ENCODE data around the gene SMU1. TPM values are rescaled to one million over a fixed set of nuclear protein-coding genes. Genes with fewer than 3 reads are reported as not detected.
A peak's percentile ranks its signal among the peaks of the same experiment; 100 is the strongest.

Gene SMU1
- total RNA-seq, 1 donor from 2014 or later: 30.1 TPM

DNA sequence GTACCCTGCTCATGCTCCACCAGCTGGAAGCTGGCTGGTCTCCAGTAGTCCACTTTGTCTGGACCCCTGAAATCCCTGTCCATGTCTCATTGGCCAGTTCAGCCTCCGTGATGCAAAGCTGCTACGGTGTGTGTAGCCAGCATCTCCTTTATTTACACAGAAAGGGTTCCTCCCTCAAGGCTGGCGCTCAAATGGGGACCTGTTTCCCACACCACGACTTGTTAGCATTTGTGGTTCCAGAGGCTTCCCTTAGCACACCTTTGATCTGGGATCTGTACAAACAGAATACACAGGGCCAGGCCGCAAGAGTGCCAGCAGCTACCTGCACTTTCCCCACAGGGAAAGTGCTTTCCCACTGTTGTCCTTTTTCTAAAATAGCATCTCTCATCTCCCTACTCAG lies 5.7 kb upstream of the SMU1 start:
- Mint-ChIP-seq H3K27me3 (ENCODE audit: low read depth) (peaks cover 5% of the 10 kb centered on the region), H3K36me3 (ENCODE audit: low read depth) (no peaks in the 10 kb centered on the region), H3K4me1 (no peaks in the 10 kb centered on the region), H3K9me3 (no peaks in the 10 kb centered on the region), H3K4me3 (no peak overlapping the region), H3K27ac (ENCODE audit: unreplicated experiment) (no peak overlapping the region)
- TF ChIP-seq, protein P1, sequence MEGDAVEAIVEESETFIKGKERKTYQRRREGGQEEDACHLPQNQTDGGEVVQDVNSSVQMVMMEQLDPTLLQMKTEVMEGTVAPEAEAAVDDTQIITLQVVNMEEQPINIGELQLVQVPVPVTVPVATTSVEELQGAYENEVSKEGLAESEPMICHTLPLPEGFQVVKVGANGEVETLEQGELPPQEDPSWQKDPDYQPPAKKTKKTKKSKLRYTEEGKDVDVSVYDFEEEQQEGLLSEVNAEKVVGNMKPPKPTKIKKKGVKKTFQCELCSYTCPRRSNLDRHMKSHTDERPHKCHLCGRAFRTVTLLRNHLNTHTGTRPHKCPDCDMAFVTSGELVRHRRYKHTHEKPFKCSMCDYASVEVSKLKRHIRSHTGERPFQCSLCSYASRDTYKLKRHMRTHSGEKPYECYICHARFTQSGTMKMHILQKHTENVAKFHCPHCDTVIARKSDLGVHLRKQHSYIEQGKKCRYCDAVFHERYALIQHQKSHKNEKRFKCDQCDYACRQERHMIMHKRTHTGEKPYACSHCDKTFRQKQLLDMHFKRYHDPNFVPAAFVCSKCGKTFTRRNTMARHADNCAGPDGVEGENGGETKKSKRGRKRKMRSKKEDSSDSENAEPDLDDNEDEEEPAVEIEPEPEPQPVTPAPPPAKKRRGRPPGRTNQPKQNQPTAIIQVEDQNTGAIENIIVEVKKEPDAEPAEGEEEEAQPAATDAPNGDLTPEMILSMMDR (conservative IDR thresholded peaks at IDR 0.05): no peak
- no peak for DNase-seq (ENCODE audit: low read depth, low spot score)

DNA sequence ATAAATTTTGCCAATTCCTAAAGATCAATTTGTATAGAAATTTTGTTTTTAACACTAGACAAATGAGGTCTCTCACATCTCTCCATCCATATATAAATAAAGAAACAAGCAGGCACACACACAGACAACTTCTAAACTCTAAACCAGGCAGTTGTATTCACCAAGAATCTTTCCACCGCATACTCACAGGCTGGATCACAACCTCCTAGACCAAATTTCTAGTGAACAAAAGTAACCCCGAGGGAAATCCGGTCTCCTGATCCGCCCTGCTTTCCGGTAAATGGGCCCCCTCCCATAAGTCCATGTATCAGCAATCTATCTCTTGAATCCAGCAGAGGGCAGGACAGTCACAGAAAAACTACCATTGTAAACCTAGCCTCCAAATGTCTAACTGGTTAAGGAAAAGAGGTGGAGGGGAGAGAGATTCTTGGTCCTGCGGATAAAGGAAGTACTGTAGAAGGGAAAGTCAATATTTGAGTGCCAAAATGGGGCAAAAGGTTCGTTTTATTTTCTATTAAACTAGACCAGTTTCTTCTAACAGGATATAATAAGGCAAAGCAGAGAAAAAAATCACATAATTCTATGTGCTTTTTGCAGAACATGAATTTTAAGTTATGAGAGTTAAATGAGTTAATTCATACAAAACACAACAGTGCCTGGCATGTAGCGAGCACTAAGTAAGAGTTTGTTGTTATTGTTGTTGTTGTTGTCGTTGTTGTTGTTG lies 4.8 kb upstream of the SMU1 start:
- H3K27ac Mint-ChIP-seq (ENCODE audit: unreplicated experiment): no peak overlapping the region
- H3K9me3 Mint-ChIP-seq: no peaks in the 10 kb centered on the region
- DNase-seq (ENCODE audit: low read depth, low spot score): peak; percentile 46
- TF ChIP-seq, protein P1 (conservative IDR thresholded peaks at IDR 0.05): peak; percentile 87
- H3K27me3 Mint-ChIP-seq (ENCODE audit: low read depth): no peaks in the 10 kb centered on the region
- H3K36me3 Mint-ChIP-seq (ENCODE audit: low read depth): no peaks in the 10 kb centered on the region
- peaks cover 6% of the 10 kb centered on the region for H3K4me1 Mint-ChIP-seq
- H3K4me3 Mint-ChIP-seq: no peak overlapping the region

DNA sequence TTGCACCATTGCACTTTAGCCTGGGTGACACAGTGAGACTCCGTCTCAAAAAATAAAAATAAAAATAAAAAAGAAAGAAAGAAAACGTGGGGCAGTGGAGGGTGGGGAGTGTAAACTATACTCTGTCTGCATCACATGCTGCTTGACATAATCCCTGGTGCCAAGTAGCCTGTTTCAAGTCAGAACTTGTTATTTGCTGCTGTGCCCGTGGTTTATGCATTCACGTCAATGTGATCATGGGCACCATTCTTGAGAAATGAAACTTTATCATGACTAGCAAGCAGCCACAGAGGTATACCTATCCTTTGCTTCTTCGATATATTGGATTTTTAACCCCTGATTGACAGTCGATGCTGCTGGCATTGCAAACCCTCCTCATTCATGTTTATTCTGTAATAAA lies 4.1 kb upstream of the SMU1 start:
- DNase-seq (ENCODE audit: low read depth, low spot score): no peak
- Mint-ChIP-seq H3K36me3 (ENCODE audit: low read depth) (no peaks in the 10 kb centered on the region), H3K4me1 (peaks cover 12% of the 10 kb centered on the region), H3K9me3 (no peaks in the 10 kb centered on the region), H3K4me3 (no peak overlapping the region), H3K27ac (ENCODE audit: unreplicated experiment) (no peak overlapping the region), H3K27me3 (ENCODE audit: low read depth) (no peaks in the 10 kb centered on the region)
- TF ChIP-seq, protein P1 (conservative IDR thresholded peaks at IDR 0.05): no peak

DNA sequence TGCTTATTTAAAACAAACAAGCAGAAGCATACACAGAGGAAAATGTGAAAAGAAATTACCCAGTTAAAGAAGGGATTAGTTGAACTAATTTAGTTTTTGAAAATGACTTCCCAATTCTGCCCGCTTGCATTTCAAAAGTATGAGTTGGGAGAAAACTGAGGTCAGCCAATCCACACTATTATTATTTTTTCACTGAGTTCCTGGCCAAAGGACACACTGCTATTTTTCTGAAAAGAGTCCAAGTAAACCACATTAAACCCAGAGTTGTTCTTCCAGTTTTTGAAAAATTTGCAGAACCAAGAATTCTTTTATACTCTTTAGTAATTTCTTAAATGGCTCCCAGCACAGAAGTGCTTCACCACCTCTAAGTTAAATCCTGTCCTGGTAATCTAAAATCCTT lies 7.5 kb downstream of the SMU1 start:
- Mint-ChIP-seq H3K36me3 (ENCODE audit: low read depth) (peaks cover 8% of the 10 kb centered on the region), H3K27me3 (ENCODE audit: low read depth) (no peaks in the 10 kb centered on the region), H3K4me1 (no peaks in the 10 kb centered on the region), H3K9me3 (no peaks in the 10 kb centered on the region), H3K27ac (ENCODE audit: unreplicated experiment) (no peak overlapping the region), H3K4me3 (no peak overlapping the region)
- TF ChIP-seq, protein P1 (conservative IDR thresholded peaks at IDR 0.05): no peak
- no peak for DNase-seq (ENCODE audit: low read depth, low spot score)

DNA sequence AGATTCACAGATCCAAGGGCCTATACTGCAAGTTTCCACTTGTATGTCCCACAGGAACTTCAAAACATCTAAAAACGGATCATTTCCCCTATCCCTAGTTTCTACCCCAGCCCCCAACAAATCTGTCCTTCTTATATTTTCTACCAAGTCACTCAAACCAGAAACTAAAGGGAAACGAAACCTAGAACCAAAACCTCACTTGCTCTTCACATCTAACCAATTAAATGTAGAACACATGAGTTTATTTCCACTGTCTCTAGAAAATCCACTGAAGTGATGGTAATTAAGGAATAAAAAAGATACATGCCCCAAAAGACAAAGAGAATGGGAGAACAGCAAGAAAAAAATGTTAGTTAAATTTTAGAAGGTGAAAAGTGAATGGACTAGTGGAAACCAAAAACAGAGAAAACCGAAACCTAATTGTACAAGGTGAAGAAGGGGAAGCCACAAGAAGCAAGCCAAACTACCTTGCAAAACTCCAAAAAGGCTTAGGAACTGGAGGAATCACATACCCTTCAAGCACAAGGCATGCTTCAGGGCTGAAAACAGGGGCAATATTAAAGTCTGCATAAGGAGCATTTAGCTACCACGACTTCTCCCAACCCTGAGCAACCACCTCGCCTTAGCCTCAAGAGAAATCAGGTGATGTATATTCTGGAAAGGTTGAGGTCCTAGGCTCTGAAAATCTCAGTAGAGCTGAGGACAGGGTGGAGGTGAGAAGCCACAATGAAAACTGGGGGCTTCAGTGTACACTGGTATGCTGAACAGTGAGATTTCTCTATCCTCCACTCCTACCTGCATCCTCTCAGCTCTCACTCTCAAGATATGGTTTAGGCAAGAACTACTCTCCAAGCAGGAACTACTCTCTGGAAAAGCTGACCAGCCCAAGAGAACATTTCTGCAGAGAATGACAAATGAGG lies 11.1 kb downstream of the SMU1 start:
- no peak overlapping the region for H3K27ac Mint-ChIP-seq (ENCODE audit: unreplicated experiment)
- H3K9me3 Mint-ChIP-seq: no peaks in the 10 kb centered on the region
- H3K27me3 Mint-ChIP-seq (ENCODE audit: low read depth): no peaks in the 10 kb centered on the region
- H3K4me3 Mint-ChIP-seq: no peak overlapping the region
- DNase-seq (ENCODE audit: low read depth, low spot score): no peak
- peaks cover 15% of the 10 kb centered on the region for H3K36me3 Mint-ChIP-seq (ENCODE audit: low read depth)
- TF ChIP-seq, protein P1 (conservative IDR thresholded peaks at IDR 0.05): no peak
- H3K4me1 Mint-ChIP-seq: no peaks in the 10 kb centered on the region

Data from neural crest cell (in vitro differentiated cells).